Measurements from ENCODE around the gene ASIC2.

The ASIC2 gene

DNA sequence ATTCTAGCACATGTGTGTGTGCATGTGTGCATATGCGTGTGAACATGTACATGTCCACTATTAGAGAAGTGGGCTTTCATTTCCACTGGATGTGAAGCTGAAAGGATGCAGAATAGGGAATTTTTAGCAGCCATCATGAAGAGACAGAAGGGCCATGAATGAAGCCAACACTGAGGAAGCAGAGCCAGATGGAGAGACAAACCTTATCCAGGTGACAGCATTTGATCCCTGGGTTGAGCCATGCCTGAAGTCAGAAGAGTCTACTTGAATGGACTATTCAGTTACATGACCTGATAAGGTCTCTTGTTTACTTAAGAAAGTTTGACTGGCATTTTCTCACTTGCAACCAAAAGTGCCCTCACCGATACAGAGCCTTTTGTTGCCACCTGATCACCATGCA, 88.4 kb downstream of the ASIC2 start:
- Histone ChIP-seq H3K27me3 (ENCODE audit: low read length) (no peaks in the 10 kb centered on the region), H3K9me3 (ENCODE audit: insufficient read depth, low read length) (no peaks in the 10 kb centered on the region), H3K9ac (ENCODE audit: low read length) (no peak overlapping the region), H3K4me3 (ENCODE audit: insufficient read depth, low read length, poor library complexity, severe bottlenecking) (no peak overlapping the region), H3K4me2 (ENCODE audit: low read depth, low read length, poor library complexity, severe bottlenecking) (no peak overlapping the region), H3K27ac (ENCODE audit: low read depth, low read length) (no peak overlapping the region), H3K36me3 (ENCODE audit: low read length) (no peaks in the 10 kb centered on the region), H3F3A (ENCODE audit: insufficient read depth) (no peaks in the 10 kb centered on the region), H3K79me2 (ENCODE audit: insufficient read depth, low read length) (no peaks in the 10 kb centered on the region), H2AFZ (ENCODE audit: low read depth, low read length, severe bottlenecking) (no peak overlapping the region), H3K9me2 (replicated peaks; ENCODE audit: insufficient read depth, low read length) (no peaks in the 10 kb centered on the region), H4K20me1 (ENCODE audit: low read depth, low read length) (no peaks in the 10 kb centered on the region)
- TF ChIP-seq EZH2phosphoT487 (conservative IDR thresholded peaks at IDR 0.05; ENCODE audit: low read length): no peak
- TF ChIP-seq, protein P1, sequence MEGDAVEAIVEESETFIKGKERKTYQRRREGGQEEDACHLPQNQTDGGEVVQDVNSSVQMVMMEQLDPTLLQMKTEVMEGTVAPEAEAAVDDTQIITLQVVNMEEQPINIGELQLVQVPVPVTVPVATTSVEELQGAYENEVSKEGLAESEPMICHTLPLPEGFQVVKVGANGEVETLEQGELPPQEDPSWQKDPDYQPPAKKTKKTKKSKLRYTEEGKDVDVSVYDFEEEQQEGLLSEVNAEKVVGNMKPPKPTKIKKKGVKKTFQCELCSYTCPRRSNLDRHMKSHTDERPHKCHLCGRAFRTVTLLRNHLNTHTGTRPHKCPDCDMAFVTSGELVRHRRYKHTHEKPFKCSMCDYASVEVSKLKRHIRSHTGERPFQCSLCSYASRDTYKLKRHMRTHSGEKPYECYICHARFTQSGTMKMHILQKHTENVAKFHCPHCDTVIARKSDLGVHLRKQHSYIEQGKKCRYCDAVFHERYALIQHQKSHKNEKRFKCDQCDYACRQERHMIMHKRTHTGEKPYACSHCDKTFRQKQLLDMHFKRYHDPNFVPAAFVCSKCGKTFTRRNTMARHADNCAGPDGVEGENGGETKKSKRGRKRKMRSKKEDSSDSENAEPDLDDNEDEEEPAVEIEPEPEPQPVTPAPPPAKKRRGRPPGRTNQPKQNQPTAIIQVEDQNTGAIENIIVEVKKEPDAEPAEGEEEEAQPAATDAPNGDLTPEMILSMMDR (IDR thresholded peaks at IDR 0.05; ENCODE audit: insufficient read depth, low read length, poor library complexity, severe bottlenecking): no peak

DNA sequence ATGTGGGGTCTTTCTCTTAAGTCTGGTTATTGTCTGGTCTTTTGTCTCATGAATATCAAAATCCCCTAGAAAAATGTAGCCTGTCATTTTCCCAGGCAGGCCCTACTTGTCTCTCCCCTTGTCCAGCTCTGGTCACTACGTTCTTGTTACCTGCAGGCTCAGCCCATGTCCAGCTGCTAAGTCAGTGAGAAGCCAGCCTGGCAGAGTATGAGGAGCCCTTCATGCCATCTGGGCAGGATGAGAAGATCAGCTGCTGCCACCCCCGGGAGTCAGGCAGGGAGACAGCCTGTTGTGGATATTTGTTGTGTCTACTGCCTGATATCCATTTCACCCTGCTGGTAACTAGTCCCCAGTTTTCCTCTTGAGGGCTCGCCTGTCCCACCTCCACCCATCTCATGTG, 88.9 kb downstream of the ASIC2 start:
- Histone ChIP-seq H3K27me3 (ENCODE audit: low read length) (no peaks in the 10 kb centered on the region), H3K9me3 (ENCODE audit: insufficient read depth, low read length) (no peaks in the 10 kb centered on the region), H3K79me2 (ENCODE audit: insufficient read depth, low read length) (no peaks in the 10 kb centered on the region), H2AFZ (ENCODE audit: low read depth, low read length, severe bottlenecking) (no peak overlapping the region), H3K4me3 (ENCODE audit: insufficient read depth, low read length, poor library complexity, severe bottlenecking) (no peak overlapping the region), H3F3A (ENCODE audit: insufficient read depth) (no peaks in the 10 kb centered on the region), H3K9me2 (replicated peaks; ENCODE audit: insufficient read depth, low read length) (no peaks in the 10 kb centered on the region), H3K27ac (ENCODE audit: low read depth, low read length) (no peak overlapping the region), H3K36me3 (ENCODE audit: low read length) (no peaks in the 10 kb centered on the region), H3K4me2 (ENCODE audit: low read depth, low read length, poor library complexity, severe bottlenecking) (no peak overlapping the region), H3K9ac (ENCODE audit: low read length) (no peak overlapping the region), H4K20me1 (ENCODE audit: low read depth, low read length) (no peaks in the 10 kb centered on the region)
- TF ChIP-seq EZH2phosphoT487 (conservative IDR thresholded peaks at IDR 0.05; ENCODE audit: low read length): no peak
- TF ChIP-seq, protein P1 (IDR thresholded peaks at IDR 0.05; ENCODE audit: insufficient read depth, low read length, poor library complexity, severe bottlenecking): no peak

DNA sequence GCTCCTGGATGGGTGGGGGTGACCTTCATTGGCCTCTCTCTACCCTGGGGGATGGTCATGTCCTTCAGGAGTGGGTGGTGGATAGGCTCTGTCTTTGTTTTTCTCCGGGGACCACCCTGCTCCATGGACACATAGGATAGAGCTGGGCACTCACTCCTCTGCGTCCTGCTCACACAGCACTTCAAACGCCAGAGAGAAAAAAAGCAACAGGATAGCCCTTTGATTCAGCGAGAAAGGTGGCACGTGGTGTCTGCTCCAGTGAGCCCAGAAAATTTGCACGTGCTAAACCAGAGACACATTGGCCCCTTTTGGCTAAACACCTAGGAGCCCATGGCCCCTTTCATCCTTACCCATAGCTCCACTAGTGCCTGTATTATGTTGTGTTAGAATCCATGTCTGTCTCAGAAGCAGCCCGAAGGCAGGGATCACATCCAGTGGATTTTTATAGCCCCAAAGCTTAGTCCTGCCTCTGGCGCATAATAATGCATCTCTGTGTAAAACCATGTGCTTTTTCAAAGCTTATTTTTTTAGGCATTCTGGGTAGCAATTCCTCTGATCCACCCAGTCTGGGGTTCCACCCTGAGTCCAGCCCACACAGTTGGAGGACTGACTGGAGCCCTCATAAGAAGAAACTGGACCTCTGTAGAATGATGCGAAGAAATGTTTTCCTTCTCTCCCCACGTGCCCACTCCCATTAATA, 90.1 kb downstream of the ASIC2 start:
- H4K20me1 ChIP-seq (ENCODE audit: low read depth, low read length): no peaks in the 10 kb centered on the region
- no peak overlapping the region for H2AFZ ChIP-seq (ENCODE audit: low read depth, low read length, severe bottlenecking)
- H3K9me3 ChIP-seq (ENCODE audit: insufficient read depth, low read length): no peaks in the 10 kb centered on the region
- H3K9ac ChIP-seq (ENCODE audit: low read length): no peak overlapping the region
- no peaks in the 10 kb centered on the region for H3F3A ChIP-seq (ENCODE audit: insufficient read depth)
- H3K27ac ChIP-seq (ENCODE audit: low read depth, low read length): no peak overlapping the region
- no peaks in the 10 kb centered on the region for H3K27me3 ChIP-seq (ENCODE audit: low read length)
- TF ChIP-seq, protein P1 (IDR thresholded peaks at IDR 0.05; ENCODE audit: insufficient read depth, low read length, poor library complexity, severe bottlenecking): no peak
- TF ChIP-seq EZH2phosphoT487 (conservative IDR thresholded peaks at IDR 0.05; ENCODE audit: low read length): no peak
- no peaks in the 10 kb centered on the region for H3K36me3 ChIP-seq (ENCODE audit: low read length)
- no peaks in the 10 kb centered on the region for H3K9me2 ChIP-seq (replicated peaks; ENCODE audit: insufficient read depth, low read length)
- H3K4me2 ChIP-seq (ENCODE audit: low read depth, low read length, poor library complexity, severe bottlenecking): no peak overlapping the region
- H3K79me2 ChIP-seq (ENCODE audit: insufficient read depth, low read length): no peaks in the 10 kb centered on the region
- H3K4me3 ChIP-seq (ENCODE audit: insufficient read depth, low read length, poor library complexity, severe bottlenecking): no peak overlapping the region

Data from SU-DHL-6 (cell line).